GM12873 (cell line): ENCODE data around the gene MSH4.

ENCODE experiments used
- CTCF ChIP-seq: IDR thresholded peaks from 2 replicates; pipeline ENCODE4 v1.5.1; 2012; ENCODE audit warnings: low read depth, mild to moderate bottlenecking, moderate library complexity, low read length, control low read depth; ENCODE audit not compliant: insufficient read depth; ENCODE audit errors: missing control alignments

The MSH4 gene

DNA sequence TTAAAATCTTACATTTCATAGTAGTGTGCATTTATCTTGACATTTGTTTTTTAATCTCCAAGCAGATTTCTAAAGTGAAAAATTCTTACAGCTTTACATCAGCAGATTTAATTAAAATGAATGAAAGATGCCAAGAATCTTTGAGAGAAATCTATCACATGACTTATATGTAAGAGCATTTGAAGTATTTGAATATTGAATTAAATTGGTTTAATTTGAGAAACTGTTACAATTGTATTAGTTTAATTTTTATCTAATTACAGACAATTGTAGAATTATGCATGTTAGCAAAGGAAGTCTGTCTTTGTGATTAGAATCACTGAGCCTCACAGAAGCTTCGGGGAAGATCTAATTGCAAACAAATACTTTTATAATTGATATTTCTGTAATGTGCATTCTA lies 83.3 kb downstream of the MSH4 start:
- no peak for TF ChIP-seq CTCF

DNA sequence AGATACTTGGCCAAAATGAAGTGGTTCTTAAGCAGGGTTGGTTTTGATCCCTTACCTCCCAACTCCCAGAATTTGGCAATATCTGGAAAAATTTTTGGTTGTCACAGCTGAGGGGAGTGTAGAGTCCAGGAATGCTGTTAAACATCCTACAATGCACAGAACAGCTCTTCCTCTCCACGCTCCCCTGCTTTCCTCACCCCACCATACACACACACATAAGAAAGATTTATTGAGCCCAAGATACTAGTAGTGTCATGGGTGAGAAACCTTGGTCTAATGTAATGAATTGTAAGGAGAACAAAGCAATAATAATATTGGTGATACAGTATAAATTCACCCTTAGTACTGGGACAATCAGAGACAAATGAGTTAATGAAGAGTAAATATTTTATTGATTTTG lies 87.8 kb downstream of the MSH4 start:
- TF ChIP-seq CTCF = no peak

- TF ChIP-seq CTCF = no peak
These were observed 104.7 kb downstream of the MSH4 start for GRCh38 chr1:75901371-75901770.

- TF ChIP-seq CTCF = peak; percentile 60
These were observed 112.1 kb downstream of the MSH4 start for GRCh38 chr1:75908717-75909152.

DNA sequence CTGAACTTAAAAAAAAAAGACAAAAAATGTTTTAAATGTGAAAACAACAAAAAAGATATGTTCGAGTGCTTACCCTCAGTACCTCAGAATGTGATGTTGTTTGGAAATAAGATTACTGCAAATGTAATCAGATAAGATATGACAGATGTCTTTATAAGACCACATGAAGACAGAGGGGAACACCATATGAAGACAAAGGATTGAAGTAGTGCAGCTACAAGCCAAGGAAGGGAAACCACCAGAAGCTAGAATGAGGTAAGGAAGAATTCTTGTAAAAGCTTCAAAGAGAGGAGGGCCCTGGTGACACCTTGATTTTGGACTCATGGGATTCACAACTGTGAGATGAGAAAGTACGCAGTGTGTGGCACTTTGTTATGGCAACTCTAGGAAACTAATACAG lies 120.2 kb downstream of the MSH4 start:
- TF ChIP-seq CTCF = no peak

DNA sequence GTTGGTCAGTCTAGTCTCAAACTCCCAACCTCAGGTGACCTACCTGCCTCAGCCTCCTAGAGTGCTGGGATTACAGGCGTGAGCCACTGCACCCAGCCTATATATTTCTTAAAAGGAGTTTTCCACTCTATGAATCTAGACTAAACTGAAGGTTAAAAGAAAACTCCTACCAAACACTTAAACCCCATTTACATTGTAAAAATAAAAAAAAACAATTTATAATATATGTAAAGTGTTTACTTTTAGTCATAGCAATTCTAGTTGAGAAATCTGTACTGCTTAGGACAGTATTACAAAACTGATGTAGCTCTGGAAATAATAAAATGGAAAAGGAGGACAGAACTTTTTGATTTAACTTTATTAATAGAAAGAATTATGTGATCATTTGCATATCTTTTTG lies 126.0 kb downstream of the MSH4 start:
- no peak for TF ChIP-seq CTCF

GRCh38 chr1:75932304-75932703 lies 135.6 kb downstream of the MSH4 start, which contains the start of gene ASB17:
Gene ASB17 (minus strand): TSS chr1:75932404. CDS start chr1:75932291, 113 bp downstream.
- no peak for TF ChIP-seq CTCF
